ENCODE measurements around the gene SNRPD1. TPM values are rescaled to one million over a fixed set of nuclear protein-coding genes. Genes with fewer than 3 reads are reported as not detected.
"Not testable (repeated sequence)": the region's sequence is repeated elsewhere in the genome, so short reads cannot be mapped to it uniquely, and the experiment has no call there.

SNRPD1 gene
- total RNA-seq (10 to 100 TPM; 24.4 to 24.5 TPM), polyA plus RNA-seq (10 to 100 TPM; 68.3 to 85.3 TPM)

- POLR2A ChIA-PET (ENCODE audit: partially characterized antibody), result interaction anchor here (0.8 to 6.2 kb wide), 8 partner anchors 12 to 148 kb away, joined by 4 to 144 read pairs (median 6); partner anchors contain the start of genes ABHD3, ESCO1 and MIB1
- H3K4me1 Mint-ChIP-seq, result peaks cover 26 to 55% (median 37%) of the 10 kb centered on the region in 4 donors
- peak within 1 kb of the TSS; percentile 97 to 100 (median 99) for H3K27ac Mint-ChIP-seq
- Histone ChIP-seq H3K4me3 (ENCODE audit: low read length in 2 of 2) (peak within 1 kb of the TSS; percentile 93 to 97), H3K27ac (ENCODE audit: low read depth, low read length) (peak within 1 kb of the TSS; percentile 85), H3K36me3 (ENCODE audit: insufficient read depth, low read length) (peaks cover 3% of the 10 kb centered on the region), H3K4me1 (ENCODE audit: insufficient read depth, low read length) (peaks cover 41% of the 10 kb centered on the region), H3K9me3 (ENCODE audit: control insufficient read depth in 1 of 2, low read length in 2 of 2) (no peaks in the 10 kb centered on the region), H3K27me3 (ENCODE audit: insufficient read depth, low read length) (no peaks in the 10 kb centered on the region)
- peaks cover 17 to 24% of the 10 kb centered on the region in 2 donors for H3K36me3 Mint-ChIP-seq
- CTCF ChIA-PET (ENCODE audit: partially characterized antibody), result interaction anchor here (0.6 to 5.5 kb wide), 18 partner anchors 10 to 387 kb away, joined by 3 to 181 read pairs (median 4); partner anchors contain the start of genes ABHD3, ESCO1 and MIB1
- peak within 1 kb of the TSS; percentile 97 to 100 (median 99) for H3K4me3 Mint-ChIP-seq
- peak; percentile 83 to 90 (median 86) for DNase-seq
- no peaks in the 10 kb centered on the region for H3K9me3 Mint-ChIP-seq
- intact Hi-C loops (cut with micrococcal nuclease), result loop anchor here (1.0 kb wide), 3 partner anchors 12 to 128 kb away; partner anchors contain the start of genes ABHD3, ESCO1 and MIB1
- H3K27me3 Mint-ChIP-seq, result no peaks in the 10 kb centered on the region
Observed at GRCh38 chr18:21612125-21613039, at the start of gene SNRPD1. TSS of gene SNRPD1 (plus strand) at chr18:21612314. CDS start at chr18:21612430, 116 bp downstream.

DNA sequence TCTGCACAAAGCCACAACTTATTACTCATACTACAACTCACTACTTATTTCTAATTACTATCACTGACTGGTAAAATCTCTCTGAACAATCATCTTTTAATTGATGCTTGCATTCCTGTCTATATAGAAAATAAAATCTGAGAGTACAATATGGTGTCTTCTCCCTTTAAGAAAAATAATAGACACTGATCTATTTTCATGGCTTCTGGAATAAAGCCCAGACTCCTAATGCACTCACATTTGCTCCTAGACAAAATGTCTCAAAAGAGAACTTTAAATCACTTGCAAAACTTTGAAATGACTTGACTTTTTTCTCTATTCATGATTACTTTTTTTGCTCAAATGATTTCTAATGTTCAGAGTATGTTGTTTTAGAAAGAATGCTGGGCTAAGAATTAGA is 40.3 kb upstream of the SNRPD1 start:
- H3K27me3 ChIP-seq (ENCODE audit: insufficient read depth, low read length), result no peaks in the 10 kb centered on the region
- H3K27me3 Mint-ChIP-seq, result no peaks in the 10 kb centered on the region
- POLR2A ChIA-PET (ENCODE audit: partially characterized antibody), result no interaction called here
- intact Hi-C loops (cut with micrococcal nuclease), result no loop called here
- H3K9me3 ChIP-seq (ENCODE audit: control insufficient read depth in 1 of 2, low read length in 2 of 2), result no peaks in the 10 kb centered on the region
- H3K36me3 ChIP-seq (ENCODE audit: insufficient read depth, low read length), result peaks cover 43% of the 10 kb centered on the region
- peaks cover 0 to 11% (median 4%) of the 10 kb centered on the region in 4 donors for H3K4me1 Mint-ChIP-seq
- peaks cover 61 to 76% of the 10 kb centered on the region in 2 donors for H3K36me3 Mint-ChIP-seq
- H3K4me3 Mint-ChIP-seq, result no peak overlapping the region
- H3K27ac Mint-ChIP-seq, result peak overlapping the region in 1 of 7 donors; percentile 11
- H3K4me1 ChIP-seq (ENCODE audit: insufficient read depth, low read length), result no peaks in the 10 kb centered on the region
- no peak overlapping the region for H3K27ac ChIP-seq (ENCODE audit: low read depth, low read length)
- CTCF ChIA-PET (ENCODE audit: partially characterized antibody), result no interaction called here
- H3K4me3 ChIP-seq (ENCODE audit: low read length in 2 of 2), result no peak overlapping the region
- no peaks in the 10 kb centered on the region for H3K9me3 Mint-ChIP-seq
- DNase-seq, result no peak

DNA sequence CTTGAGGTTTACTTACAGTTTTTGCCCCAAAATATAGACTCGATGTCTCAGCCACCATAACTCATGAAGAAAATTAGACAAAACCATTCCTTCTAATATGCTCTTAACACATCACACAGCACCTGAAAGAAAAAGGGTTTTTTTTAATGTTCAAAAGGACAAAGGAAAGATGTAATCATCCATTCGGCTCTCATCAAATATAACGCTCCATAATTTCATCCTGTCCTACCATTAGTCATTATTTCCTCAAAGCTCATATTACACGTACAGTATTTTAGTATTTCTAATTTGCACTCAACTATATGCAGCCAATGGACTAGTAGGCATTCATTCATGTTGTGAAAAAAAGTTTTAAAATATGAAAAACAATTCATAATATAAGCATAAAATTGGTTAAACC is 36.5 kb upstream of the SNRPD1 start:
- Mint-ChIP-seq H3K27me3 (no peaks in the 10 kb centered on the region), H3K9me3 (no peaks in the 10 kb centered on the region), H3K27ac (peak overlapping the region in 1 of 7 donors; percentile 32), H3K4me3 (no peak overlapping the region), H3K4me1 (peaks cover 9 to 14% (median 12%) of the 10 kb centered on the region in 4 donors), H3K36me3 (peaks cover 59 to 68% of the 10 kb centered on the region in 2 donors)
- H3K27me3 ChIP-seq (ENCODE audit: insufficient read depth, low read length), result no peaks in the 10 kb centered on the region
- intact Hi-C loops (cut with micrococcal nuclease), result no loop called here
- ChIA-PET POLR2A (ENCODE audit: partially characterized antibody) (no interaction called here), CTCF (ENCODE audit: partially characterized antibody) (no interaction called here)
- H3K9me3 ChIP-seq (ENCODE audit: control insufficient read depth in 1 of 2, low read length in 2 of 2), result no peaks in the 10 kb centered on the region
- H3K4me1 ChIP-seq (ENCODE audit: insufficient read depth, low read length), result no peaks in the 10 kb centered on the region
- DNase-seq, result no peak
- H3K27ac ChIP-seq (ENCODE audit: low read depth, low read length), result no peak overlapping the region
- H3K36me3 ChIP-seq (ENCODE audit: insufficient read depth, low read length), result peaks cover 37% of the 10 kb centered on the region
- no peak overlapping the region for H3K4me3 ChIP-seq (ENCODE audit: low read length in 2 of 2)

DNA sequence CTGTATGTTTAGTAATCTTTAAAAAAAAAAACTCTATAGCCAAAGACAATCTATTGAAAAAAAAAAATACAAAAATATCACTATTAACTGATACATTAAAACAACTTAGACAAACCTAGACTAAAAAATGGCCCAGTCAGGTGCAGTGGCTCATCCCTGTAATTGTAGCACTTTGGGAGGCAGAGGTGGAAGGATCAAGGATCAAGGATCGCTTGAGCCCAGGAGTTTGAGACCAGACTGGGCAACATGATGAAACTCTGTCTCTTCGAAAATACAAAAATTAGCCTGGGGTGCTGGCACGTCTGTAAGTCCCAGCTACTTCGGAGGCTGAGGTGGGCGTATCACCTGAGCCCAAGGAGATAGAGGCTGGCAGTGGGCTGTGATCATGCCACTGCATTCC is 27.7 kb upstream of the SNRPD1 start:
- CTCF ChIA-PET (ENCODE audit: partially characterized antibody), result interaction anchor here (1.6 kb wide), 1 partner anchor 17 kb away, joined by 6 read pairs; the partner anchor contains the start of gene ESCO1
- Histone ChIP-seq H3K27ac (ENCODE audit: low read depth, low read length) (no peak overlapping the region), H3K4me1 (ENCODE audit: insufficient read depth, low read length) (peaks cover 7% of the 10 kb centered on the region), H3K36me3 (ENCODE audit: insufficient read depth, low read length) (no peaks in the 10 kb centered on the region), H3K4me3 (ENCODE audit: low read length in 2 of 2) (no peak overlapping the region), H3K9me3 (ENCODE audit: control insufficient read depth in 1 of 2, low read length in 2 of 2) (no peaks in the 10 kb centered on the region), H3K27me3 (ENCODE audit: insufficient read depth, low read length) (no peaks in the 10 kb centered on the region)
- peaks cover 15 to 31% of the 10 kb centered on the region in 2 donors for H3K36me3 Mint-ChIP-seq
- peak overlapping the region in 1 of 7 donors; percentile 58 for H3K27ac Mint-ChIP-seq
- H3K4me3 Mint-ChIP-seq, result no peak overlapping the region
- H3K9me3 Mint-ChIP-seq, result no peaks in the 10 kb centered on the region
- intact Hi-C loops (cut with micrococcal nuclease), result no loop called here
- no peaks in the 10 kb centered on the region for H3K27me3 Mint-ChIP-seq
- H3K4me1 Mint-ChIP-seq, result peaks cover 19 to 49% (median 29%) of the 10 kb centered on the region in 4 donors
- POLR2A ChIA-PET (ENCODE audit: partially characterized antibody), result interaction anchor here (2.2 kb wide), 1 partner anchor 16 kb away, joined by 7 read pairs; the partner anchor contains the start of gene ESCO1
- DNase-seq, result no peak

DNA sequence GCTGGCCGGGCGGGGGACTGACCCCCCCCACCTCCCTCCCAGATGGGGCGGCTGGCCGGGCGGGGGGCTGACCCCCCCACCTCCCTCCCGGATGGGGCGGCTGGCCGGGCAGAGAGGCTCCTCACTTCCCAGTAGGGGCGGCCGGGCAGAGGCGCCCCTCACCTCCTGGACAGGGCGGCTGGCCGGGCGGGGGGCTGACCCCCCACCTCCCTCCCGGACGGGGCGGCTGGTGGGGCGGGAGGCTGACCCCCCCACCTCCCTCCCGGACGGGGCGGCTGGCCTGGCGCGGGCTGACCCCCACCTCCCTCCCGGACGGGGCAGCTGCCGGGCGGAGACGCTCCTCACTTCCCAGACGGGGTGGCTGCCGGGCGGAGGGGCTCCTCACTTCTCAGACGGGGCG is 19.8 kb upstream of the SNRPD1 start:
- POLR2A ChIA-PET (ENCODE audit: partially characterized antibody); H3K9me3 ChIP-seq (ENCODE audit: control insufficient read depth in 1 of 2, low read length in 2 of 2); intact Hi-C loops (cut with micrococcal nuclease); H3K27ac Mint-ChIP-seq; H3K4me3 Mint-ChIP-seq; H3K27me3 Mint-ChIP-seq; H3K9me3 Mint-ChIP-seq; CTCF ChIA-PET (ENCODE audit: partially characterized antibody); H3K4me3 ChIP-seq (ENCODE audit: low read length in 2 of 2); DNase-seq; H3K36me3 ChIP-seq (ENCODE audit: insufficient read depth, low read length); H3K27ac ChIP-seq (ENCODE audit: low read depth, low read length); H3K27me3 ChIP-seq (ENCODE audit: insufficient read depth, low read length): not testable (repeated sequence)
- Mint-ChIP-seq H3K36me3 (peaks cover 20 to 21% of the 10 kb centered on the region in 2 donors), H3K4me1 (peaks cover 20 to 54% (median 34%) of the 10 kb centered on the region in 4 donors)
- H3K4me1 ChIP-seq (ENCODE audit: insufficient read depth, low read length), result peaks cover 26% of the 10 kb centered on the region

GRCh38 chr18:21593540-21594257 is 18.4 kb upstream of the SNRPD1 start:
- H3K27me3 ChIP-seq (ENCODE audit: insufficient read depth, low read length), result no peaks in the 10 kb centered on the region
- no peaks in the 10 kb centered on the region for H3K36me3 ChIP-seq (ENCODE audit: insufficient read depth, low read length)
- CTCF ChIA-PET (ENCODE audit: partially characterized antibody), result no interaction called here
- DNase-seq, result peak in 1 of 5 donors; percentile 33
- H3K27ac Mint-ChIP-seq, result peak overlapping the region in 3 of 7 donors; percentile 6 to 44 (median 29)
- peaks cover 15 to 20% of the 10 kb centered on the region in 2 donors for H3K36me3 Mint-ChIP-seq
- H3K9me3 Mint-ChIP-seq, result no peaks in the 10 kb centered on the region
- peaks cover 19 to 53% (median 37%) of the 10 kb centered on the region in 4 donors for H3K4me1 Mint-ChIP-seq
- intact Hi-C loops (cut with micrococcal nuclease), result no loop called here
- peaks cover 35% of the 10 kb centered on the region for H3K4me1 ChIP-seq (ENCODE audit: insufficient read depth, low read length)
- peak overlapping the region in 2 of 8 donors; percentile 17 to 50 for H3K4me3 Mint-ChIP-seq
- H3K27ac ChIP-seq (ENCODE audit: low read depth, low read length), result no peak overlapping the region
- no peaks in the 10 kb centered on the region for H3K9me3 ChIP-seq (ENCODE audit: control insufficient read depth in 1 of 2, low read length in 2 of 2)
- POLR2A ChIA-PET (ENCODE audit: partially characterized antibody), result no interaction called here
- H3K27me3 Mint-ChIP-seq, result no peaks in the 10 kb centered on the region
- H3K4me3 ChIP-seq (ENCODE audit: low read length in 2 of 2), result no peak overlapping the region
